Heart left ventricle (tissue), 16 donors: ENCODE measurements around the gene PDIK1L. TPM values are rescaled to one million over a fixed set of nuclear protein-coding genes. Genes with fewer than 3 reads are reported as not detected.
A peak's percentile ranks its signal among the peaks of the same experiment; 100 is the strongest.

Experiments
- ATAC-seq, 4 donors: fragments of 200-7000 bp; cut with Tn5 transposase; one replicate each; pipeline ENCODE4 v1.9.1; 2020 to 2022; ENCODE audit warnings: moderate library complexity in 4 of 4, mild to moderate bottlenecking in 3 of 4, moderate number of reproducible peaks in 1 of 4
- DNase-seq, 5 donors: peaks; one replicate each; pipeline ENCODE4 v3.0.0-alpha.2; 2020
- H3K27ac ChIP-seq, 12 donors: fragments of 200-600 bp; sonication (generic) in 4 of 12; one replicate each; pipeline versions ENCODE4 v1.5.0 to v1.8.0; 2016 to 2022; ENCODE audit warnings: mild to moderate bottlenecking in 2 of 12
- H3K27me3 ChIP-seq, 9 donors: fragments of 200-600 bp; sonication (generic) in 2 of 9; one replicate each; pipeline versions ENCODE4 v1.5.1 to v1.8.0; 2016 to 2022; ENCODE audit warnings: mild to moderate bottlenecking in 3 of 9
- H3K36me3 ChIP-seq, 9 donors: fragments of 200-600 bp; sonication (generic) in 2 of 9; one replicate each; pipeline versions ENCODE4 v1.5.0 to v1.8.0; 2018 to 2022; ENCODE audit warnings: mild to moderate bottlenecking in 2 of 9
- H3K4me1 ChIP-seq, 12 donors: fragments of 200-600 bp; sonication (generic) in 4 of 12; one replicate each; pipeline versions ENCODE4 v1.5.0 to v1.8.0; 2016 to 2022; ENCODE audit warnings: mild to moderate bottlenecking in 3 of 12
- H3K4me3 ChIP-seq, 12 donors: fragments of 200-600 bp; sonication (generic) in 4 of 12; one replicate each; pipeline versions ENCODE4 v1.5.0 to v1.8.0; 2017 to 2022; ENCODE audit warnings: mild to moderate bottlenecking in 9 of 12, moderate library complexity in 4 of 12
- H3K9me3 ChIP-seq, 12 donors: fragments of 200-600 bp; sonication (generic) in 4 of 12; one replicate each; pipeline versions ENCODE4 v1.5.0 to v1.8.0; 2016 to 2022; ENCODE audit warnings: mild to moderate bottlenecking in 1 of 12
- CTCF ChIP-seq, 12 donors: fragments of 200-600 bp; sonication (generic) in 4 of 12; IDR thresholded peaks; one replicate each; pipeline versions ENCODE4 v1.5.0 to v1.8.0; 2018 to 2022; ENCODE audit warnings: antibody characterized with exemption in 12 of 12, mild to moderate bottlenecking in 5 of 12
- POLR2A ChIP-seq, 2 donors: fragments of 450-650 bp; IDR thresholded peaks; one replicate each; pipeline ENCODE4 v1.6.1; 2017; ENCODE audit warnings: antibody characterized with exemption in 2 of 2, mild to moderate bottlenecking in 2 of 2, moderate library complexity in 2 of 2
- WGBS, 4 donors: extraction: QIAGEN DNeasy Blood & Tissue Kit in 2 of 4; methylation state at CpG; one replicate each; pipeline versions ENCODE4 v1.1.5 to v1.1.7; 2013 to 2018; 5-methylcytosine and 5-hydroxymethylcytosine counted together
- intact Hi-C, 10 donors: fragments of 100-400 bp; cut with DNase I; formaldehyde crosslinking; loops; one replicate each; pipeline versions ENCODE4 v1.11.1 to v1.14.2; 2022
- long read RNA-seq, 3 donors: library from polyadenylated mRNA; unstranded; transcript quantifications; one replicate each; pipeline ENCODE4 v2.0.0, GENCODE V29; 2020 to 2021
- polyA plus RNA-seq, 2 donors: library from polyadenylated mRNA; stranded (reverse); fragments of 200-250 nt; gene quantifications; one replicate each; pipeline ENCODE4 v1.2.3, GENCODE V29; 2013
- total RNA-seq, 9 donors: library from RNA; depleted of rRNA in 2 of 9; stranded (reverse); fragments of >200 nt in 2 of 9; fragmentation: NEBNext Ultra II Directional in 3 of 9; extraction: Animal tissue kit (Norgen Biotek cat#: 25700) in 3 of 9; gene quantifications; one replicate each; pipeline versions ENCODE4 v1.1.0 to v1.2.4, GENCODE V29; 2016 to 2023
- donor health status: ischemic (EF 13 %, LVEDD 7.1; RV severe dilation, severe dysfunction).
- donor health status: healthy with polysubstance abuse.
- donor health status: DM: no; HTN: yes; CAD: no.
- donor health status: DM: no; HTN: no; CAD: no.
- donor health status: ischemic (EF 25% LVEDD 6.9; RV normal size, moderate dysfunction).
- donor health status: ischemic (EF 25% LVEDD 5.7; RV mildly dilated, moderate dysfunction).
- donor health status: healthy.
- donor health status: DM: yes; HTN: yes; CAD: no.
- donor health status: ischemic (EF 35%, LVEDD 5.7; RV mildly dilated, moderate dysfunction).
- donor health status: nonischemic (EF 11% LVEDD 7.7; RV severe dilation, severe dysfunction).
- donor health status: DM: yes; HTN: yes; CAD: no.
- donor health status: PGD.
- donor health status: ischemic (EF 29% LVEDD 5.4; RV normal size, mild dysfunction).
- donor health status: nonischemic (EF 23%, LVEDD 6.1; RV moderate dilation, normal function).

PDIK1L gene
- total RNA-seq (1 to 10 TPM; 3.9 to 9.3 (median 6.0) TPM), polyA plus RNA-seq (1 to 10 TPM; 2.1 to 2.7 TPM)
- long read RNA-seq, donor 1, full-length matches to known transcripts, result 8 of 9 reads
- long read RNA-seq, donor 1, partial matches to known transcripts, result 0 of 9 reads
- long read RNA-seq, donor 1, other reads (novel, unspliced or antisense), result 1 of 9 reads
- long read RNA-seq, donor 2, full-length matches to known transcripts, result 22 of 28 reads
- long read RNA-seq, donor 2, partial matches to known transcripts, result 0 of 28 reads
- long read RNA-seq, donor 2, other reads (novel, unspliced or antisense), result 6 of 28 reads
- long read RNA-seq, donor 3, full-length matches to known transcripts, result 12 of 13 reads
- long read RNA-seq, donor 3, partial matches to known transcripts, result 0 of 13 reads
- long read RNA-seq, donor 3, other reads (novel, unspliced or antisense), result 1 of 13 reads

- intact Hi-C loops, result loop anchor here in 6 of 10 donors (2.0 to 5.0 kb wide), 5 partner anchors 51 to 166 kb away; partner anchors contain the start of gene CEP85 (in 4 of the 6)
Observed at GRCh38 chr1:26111530-26112406, at the start of gene PDIK1L. Gene PDIK1L (plus strand): TSS chr1:26111824. CDS start chr1:26114309, 2,485 bp downstream.

GRCh38 chr1:26064553-26064952 lies 47.1 kb upstream of the PDIK1L start:
- intact Hi-C loops, result no loop called here
- H3K27ac ChIP-seq, result peak overlapping the region in 11 of 12 donors; percentile 45 to 100 (median 86)
- H3K4me3 ChIP-seq, result peak overlapping the region; percentile 17 to 91 (median 63)
- no peaks in the 10 kb centered on the region for H3K9me3 ChIP-seq
- peaks cover 0 to 27% (median 0%) of the 10 kb centered on the region in 9 donors for H3K27me3 ChIP-seq
- WGBS, 4 donors, result 45 to 53% (median 47%) methylated on average over 3 of the region's 3 CpGs
- TF ChIP-seq POLR2A (IDR thresholded peaks at IDR 0.05) (no peak), CTCF (IDR thresholded peaks at IDR 0.05) (no peak)
- DNase-seq (no peak), ATAC-seq (no peak)
- peaks cover 0 to 39% (median 7%) of the 10 kb centered on the region in 12 donors for H3K4me1 ChIP-seq
- H3K36me3 ChIP-seq, result peaks cover 0 to 61% (median 17%) of the 10 kb centered on the region in 9 donors

More at GRCh38 chr1:26111530-26112406, at the start of gene PDIK1L:
- peak; percentile 84 to 94 (median 92) for ATAC-seq
- TF ChIP-seq POLR2A (IDR thresholded peaks at IDR 0.05) (peak in 1 of 2 donors; percentile 73), CTCF (IDR thresholded peaks at IDR 0.05) (peak in 2 of 12 donors; percentile 13 to 18)
- DNase-seq, result peak; percentile 95 to 97 (median 96)
- H3K27me3 ChIP-seq, result no peaks in the 10 kb centered on the region
- H3K36me3 ChIP-seq, result peaks cover 0 to 31% (median 19%) of the 10 kb centered on the region in 9 donors
- WGBS, 4 donors, result 0 to 1% (median 0%) methylated on average over 35 to 96 of the region's 96 CpGs
- peak within 1 kb of the TSS; percentile 61 to 99 (median 96) for H3K4me3 ChIP-seq
- no peaks in the 10 kb centered on the region for H3K9me3 ChIP-seq
- H3K4me1 ChIP-seq, result peaks cover 0 to 40% (median 30%) of the 10 kb centered on the region in 12 donors
- peak within 1 kb of the TSS; percentile 86 to 99 (median 97) for H3K27ac ChIP-seq

- H3K4me1 ChIP-seq, result peaks cover 0 to 23% (median 2%) of the 10 kb centered on the region in 12 donors
- DNase-seq, result no peak
- peak overlapping the region; percentile 54 to 100 (median 87) for H3K27ac ChIP-seq
- H3K36me3 ChIP-seq, result peaks cover 0 to 45% (median 2%) of the 10 kb centered on the region in 9 donors
- TF ChIP-seq POLR2A (IDR thresholded peaks at IDR 0.05) (no peak), CTCF (IDR thresholded peaks at IDR 0.05) (no peak)
- no peaks in the 10 kb centered on the region for H3K9me3 ChIP-seq
- peaks cover 0 to 21% (median 0%) of the 10 kb centered on the region in 9 donors for H3K27me3 ChIP-seq
- 39 to 52% (median 44%) methylated on average over 7 to 15 of the region's 15 CpGs for WGBS, 4 donors
- peak in 3 of 4 donors; percentile 2 to 9 (median 5) for ATAC-seq
- intact Hi-C loops, result loop anchor here in 1 of 10 donors (2.0 kb wide), 1 partner anchor 29 kb away; no protein-coding TSS in a partner anchor
- H3K4me3 ChIP-seq, result peak overlapping the region; percentile 43 to 91 (median 63)
Observed at GRCh38 chr1:26066160-26066559, 45.5 kb upstream of the PDIK1L start.
